Activated naive CD4-positive, alpha-beta T cell treated with anti-CD3 and anti-CD28 coated beads, Interleukin-2, amount 50 U/mL, for 16 hours (primary cell): ENCODE data around the gene PRCD.
"Not testable (repeated sequence)": the region's sequence is repeated elsewhere in the genome, so short reads cannot be mapped to it uniquely, and the experiment has no call there.

Source experiments
- DNase-seq: peaks from one replicate; pipeline ENCODE4 v3.0.0-alpha.2; 2020

Gene PRCD

DNA sequence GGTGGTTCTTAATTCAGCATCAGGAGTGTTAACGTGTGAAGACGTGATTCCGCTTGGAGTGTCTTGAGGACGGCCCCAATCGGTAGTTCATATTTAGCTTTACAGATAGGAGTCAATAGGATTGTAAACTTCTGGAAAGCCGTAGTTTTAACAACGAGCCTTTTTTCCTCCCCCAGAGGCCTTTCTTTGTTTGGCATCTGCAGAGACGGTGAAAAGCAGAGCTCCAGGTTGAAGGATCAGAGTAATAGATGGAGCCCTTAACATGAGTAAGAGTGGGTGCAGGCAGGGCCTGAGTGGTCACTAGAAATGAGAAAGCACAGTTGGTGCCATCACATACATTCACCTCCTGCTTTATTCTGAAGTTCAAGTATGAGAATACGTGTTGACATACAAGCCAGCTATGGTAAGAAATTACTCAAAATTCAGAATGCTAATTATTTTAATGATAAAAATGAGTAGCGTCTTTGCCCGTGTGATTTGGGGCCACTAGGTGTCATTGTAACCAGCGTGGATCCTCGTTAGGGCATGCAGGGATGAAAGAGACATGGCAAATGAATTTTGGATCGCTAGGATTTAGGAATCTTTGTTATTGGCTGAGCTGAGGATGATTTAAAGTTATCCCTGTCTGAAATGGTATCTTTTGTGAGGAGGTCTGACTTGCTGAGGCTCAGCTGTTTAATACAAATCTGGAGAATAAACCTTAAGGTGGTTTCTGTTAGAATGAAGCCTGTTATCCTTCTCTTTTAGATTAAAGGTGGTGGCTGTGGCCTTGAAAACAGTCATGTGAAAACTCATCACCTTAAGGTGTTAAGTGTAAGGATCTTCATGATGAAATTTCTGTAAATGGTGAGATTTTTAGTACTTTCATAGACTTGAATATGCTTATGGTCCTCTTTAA, 18.6 kb downstream of the PRCD start:
- DNase-seq: no peak

DNA sequence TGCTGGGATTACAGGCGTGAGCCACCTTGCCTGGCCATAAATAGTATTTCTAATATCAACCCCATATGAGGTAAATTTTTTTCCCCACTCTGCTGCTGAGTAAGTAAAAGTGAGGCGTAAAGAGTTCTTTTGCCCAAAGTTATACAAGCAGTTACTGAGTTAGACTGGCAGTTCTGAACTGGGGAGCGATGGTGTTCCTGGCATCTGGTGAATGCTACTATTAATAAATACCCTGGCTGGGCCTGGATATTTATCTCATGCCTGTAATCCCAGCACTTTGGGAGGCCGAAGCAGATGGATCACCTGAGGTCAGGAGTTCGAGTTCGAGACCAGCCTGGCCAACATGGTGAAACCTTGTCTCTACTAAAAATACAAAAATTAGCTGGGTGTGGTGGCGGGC, 19.6 kb downstream of the PRCD start:
- not testable (repeated sequence) for DNase-seq

DNA sequence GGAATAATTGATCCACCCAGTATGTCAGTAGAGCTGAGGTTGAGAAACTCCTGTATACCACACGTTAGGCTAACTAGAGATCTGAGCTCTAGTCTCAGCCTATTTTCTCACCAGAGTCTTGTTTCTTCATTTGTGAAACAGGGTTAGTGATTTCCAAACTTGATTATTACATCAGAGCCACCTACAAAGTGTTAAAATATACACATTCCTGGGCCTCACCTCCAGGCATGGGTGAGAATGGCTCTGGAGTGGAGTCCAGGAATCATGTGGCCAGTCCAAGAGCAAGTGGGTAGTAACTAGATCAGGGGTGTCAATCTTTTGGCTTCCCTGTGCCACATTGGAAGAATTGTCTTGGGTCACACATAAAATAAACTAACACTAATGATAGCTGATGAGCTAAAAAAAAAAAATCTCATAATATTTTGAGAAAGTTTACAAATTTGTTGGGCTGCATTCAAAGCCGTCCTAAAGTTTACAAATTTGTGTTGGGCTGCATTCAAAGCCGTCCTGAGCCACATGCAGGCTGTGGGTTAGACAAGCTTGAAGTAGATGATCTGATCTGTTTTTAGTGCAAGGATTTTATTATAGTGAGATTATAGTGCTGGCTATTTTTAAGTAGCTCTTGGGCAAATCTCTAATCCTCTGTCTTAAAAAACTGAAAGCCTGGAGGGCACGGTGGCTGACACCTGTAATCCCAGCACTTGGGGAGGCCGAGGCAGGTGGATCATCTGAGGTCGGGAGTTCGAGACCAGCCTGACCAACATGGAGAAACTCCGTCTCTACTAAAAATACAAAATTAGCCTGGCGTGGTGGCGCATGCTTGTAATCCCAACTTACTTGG, 20.4 kb downstream of the PRCD start:
- DNase-seq: no peak

DNA sequence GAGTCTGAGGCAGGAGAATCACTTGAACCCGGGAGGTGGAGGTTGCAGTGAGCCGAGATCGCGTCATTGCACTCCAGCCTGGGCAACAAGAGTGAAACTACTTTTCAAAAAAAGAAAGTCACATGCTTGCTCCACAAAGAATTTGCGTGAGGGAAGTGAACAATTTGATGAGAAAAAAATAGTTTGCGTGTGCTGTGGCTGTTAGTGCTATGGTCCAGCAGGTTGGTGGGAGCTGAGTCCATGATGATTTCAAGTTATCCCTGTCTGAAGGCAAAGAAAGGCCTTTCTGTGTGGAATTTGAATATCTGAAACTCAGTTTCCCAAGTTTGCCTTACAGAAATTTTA, 21.0 kb downstream of the PRCD start:
- DNase-seq: no peak

DNA sequence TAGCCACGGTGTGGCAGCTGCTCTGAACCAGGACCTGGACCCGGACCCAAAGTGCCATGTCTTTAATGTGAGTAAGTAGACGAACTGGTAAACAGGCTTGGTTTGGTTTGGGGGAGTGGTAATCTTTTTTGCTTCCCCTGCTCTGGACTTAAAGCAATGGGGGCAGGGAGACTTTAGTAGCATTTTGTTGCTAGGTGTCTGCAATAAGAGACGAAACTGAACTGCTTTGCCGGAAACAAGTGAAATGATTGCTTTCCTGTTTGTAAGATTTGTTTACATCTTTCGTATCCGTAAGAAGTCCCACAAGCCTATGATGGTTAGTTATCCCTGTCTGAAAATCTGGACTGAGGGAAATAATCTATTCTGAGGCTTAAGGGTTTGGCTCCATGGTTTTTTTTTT, 21.5 kb downstream of the PRCD start:
- no peak for DNase-seq

DNA sequence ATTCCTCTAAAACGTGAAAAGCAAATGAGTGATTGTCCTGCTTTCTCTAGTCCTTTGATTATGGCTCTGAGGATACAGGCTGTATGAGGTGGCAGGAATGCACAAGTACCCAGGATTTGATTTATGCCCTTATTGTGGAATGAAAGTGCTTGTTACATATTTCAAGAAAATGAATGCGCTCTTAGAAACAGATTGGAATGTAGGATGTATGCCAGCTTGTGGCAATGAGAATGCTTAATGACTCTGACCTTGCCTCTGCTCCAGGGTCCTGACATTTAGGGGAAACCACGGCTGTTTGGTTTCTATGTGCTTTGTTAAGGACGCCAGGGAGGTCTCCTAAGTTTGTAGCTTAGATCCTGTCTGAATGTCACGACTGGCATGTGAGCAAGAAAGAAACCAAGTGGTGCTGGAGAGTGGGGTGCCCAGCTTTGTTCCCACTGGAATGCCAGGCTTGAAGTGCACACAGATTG, 22.0 kb downstream of the PRCD start:
- DNase-seq: no peak

DNA sequence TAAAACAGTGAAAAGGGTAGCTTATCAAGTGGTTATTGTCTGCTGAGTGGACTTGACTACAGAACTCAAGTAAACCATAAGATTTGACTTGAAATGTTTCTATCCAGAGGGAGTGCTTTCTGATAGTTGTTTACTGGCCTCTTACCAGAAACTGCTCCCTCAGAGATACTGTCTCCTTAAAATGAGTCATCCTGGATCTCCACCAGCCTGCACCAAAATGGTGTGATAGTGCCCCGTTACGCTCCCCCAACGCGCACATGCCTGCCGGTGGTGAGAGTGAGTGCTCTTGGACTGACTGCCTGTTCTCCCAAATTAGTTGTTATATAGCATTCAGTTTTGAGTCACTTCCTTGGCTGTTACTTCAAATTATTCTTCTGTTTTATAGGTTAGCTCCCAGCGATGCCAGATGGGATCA, 22.9 kb downstream of the PRCD start:
- DNase-seq: no peak

DNA sequence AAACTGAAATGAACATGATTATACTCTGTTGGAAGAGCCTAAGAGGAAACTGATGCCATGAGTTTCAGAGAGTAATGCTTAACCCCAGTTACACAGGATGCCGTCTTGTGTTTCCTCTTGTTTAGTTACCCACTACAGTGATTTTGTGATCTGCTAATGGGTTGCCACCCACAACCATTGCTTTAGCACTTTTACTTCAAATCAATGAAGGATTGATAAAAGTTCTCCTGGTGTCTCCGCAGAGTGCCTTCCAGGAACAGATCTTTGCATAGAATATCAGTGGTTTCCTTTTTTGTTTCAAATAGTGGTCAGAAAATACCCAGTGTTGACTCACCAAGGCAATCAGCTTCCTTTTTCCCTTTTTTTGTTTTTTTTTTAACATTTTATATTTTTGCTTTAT, 23.5 kb downstream of the PRCD start:
- not testable (repeated sequence) for DNase-seq

DNA sequence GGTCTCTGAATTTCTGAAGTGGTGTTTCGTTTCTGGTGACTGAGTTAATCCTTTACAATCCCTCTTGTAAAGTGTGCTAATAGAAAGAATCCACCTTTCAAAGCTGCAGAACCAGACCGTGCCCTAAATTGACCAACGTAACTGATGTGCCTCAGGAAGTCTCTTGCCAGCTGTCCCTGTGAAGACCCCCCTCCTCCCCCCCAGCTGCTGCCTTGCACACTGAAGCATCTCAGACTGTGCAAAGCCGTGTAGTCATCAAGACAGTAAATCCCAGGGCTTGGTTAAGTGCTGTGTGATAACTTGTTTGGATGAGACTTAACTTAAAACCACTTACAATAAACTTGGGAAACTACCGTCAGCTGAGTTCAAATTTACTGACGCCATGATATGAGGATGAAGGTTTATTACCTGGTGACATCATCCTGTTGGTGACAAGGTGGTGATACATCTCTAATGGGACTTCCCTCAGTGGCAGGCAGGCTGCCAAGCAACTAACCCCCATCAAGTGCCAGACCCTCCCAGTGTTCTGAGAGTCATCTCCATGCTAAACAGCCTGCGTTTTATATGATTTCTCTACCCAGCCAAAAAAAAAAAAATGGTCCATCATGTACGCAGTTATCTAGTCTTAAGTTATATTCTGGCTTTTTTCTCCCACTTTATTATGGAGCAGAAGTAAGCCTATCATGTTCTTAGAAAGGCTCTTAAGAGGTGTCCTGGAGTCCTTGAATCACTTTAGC, 25.3 kb downstream of the PRCD start:
- peak; percentile 56 for DNase-seq

DNA sequence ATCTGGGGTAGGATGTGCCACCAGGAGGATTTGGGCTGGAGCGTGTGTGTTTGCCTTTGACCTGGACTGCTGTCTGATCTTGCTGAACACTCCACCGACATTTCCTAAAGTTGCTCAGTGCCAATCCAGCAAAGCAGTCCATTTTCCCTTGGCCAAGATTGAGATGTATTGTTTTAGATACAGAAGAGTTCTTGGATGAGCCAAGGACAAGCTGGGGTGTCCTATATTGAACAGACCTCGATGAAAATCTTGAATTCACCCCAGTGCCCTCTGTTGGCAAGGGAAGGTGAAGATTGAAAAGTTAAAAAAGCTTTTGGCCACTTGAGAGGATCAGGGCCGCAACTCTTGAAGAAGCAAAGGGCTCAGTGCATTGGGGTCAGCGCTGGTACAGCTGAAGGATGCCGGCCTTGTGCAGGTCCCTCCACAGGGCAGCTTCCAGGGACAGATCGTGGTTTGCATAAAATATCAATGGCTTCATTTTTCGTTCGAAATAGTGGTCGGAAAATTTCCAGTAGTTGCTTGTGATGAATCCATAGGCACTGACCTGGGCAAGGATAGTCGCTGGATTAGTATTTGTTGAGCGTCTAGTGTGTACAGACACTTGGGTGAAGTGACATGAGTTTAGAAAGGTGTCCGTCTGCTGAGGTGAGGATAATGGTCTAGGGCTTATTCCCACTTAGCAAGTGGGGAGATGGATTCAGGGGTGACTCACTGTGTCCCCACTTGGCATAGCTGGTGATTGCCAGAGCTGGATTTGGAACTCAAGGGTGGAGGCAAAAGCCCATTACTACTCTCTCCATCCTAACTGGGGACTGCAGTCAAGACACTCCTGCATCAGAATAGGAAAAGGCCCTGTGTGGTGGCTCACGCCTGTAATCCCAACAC, 26.1 kb downstream of the PRCD start:
- DNase-seq: no peak

DNA sequence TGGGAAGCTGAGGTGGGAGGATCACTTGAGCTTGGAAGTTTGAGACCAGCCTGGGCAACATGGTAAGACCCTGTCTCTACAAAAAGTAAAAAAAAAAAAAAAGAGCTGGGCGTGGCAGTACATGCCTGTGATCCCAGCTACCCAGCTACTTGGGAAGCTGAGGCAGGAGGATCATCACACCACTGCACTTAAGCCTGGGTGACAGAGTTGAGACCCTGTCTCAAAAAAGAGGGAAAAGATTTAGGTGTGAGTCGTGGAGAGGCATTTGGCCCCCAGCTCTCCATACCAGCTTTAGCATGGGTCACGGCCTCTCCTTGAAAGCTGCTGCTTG, 26.7 kb downstream of the PRCD start:
- no peak for DNase-seq

DNA sequence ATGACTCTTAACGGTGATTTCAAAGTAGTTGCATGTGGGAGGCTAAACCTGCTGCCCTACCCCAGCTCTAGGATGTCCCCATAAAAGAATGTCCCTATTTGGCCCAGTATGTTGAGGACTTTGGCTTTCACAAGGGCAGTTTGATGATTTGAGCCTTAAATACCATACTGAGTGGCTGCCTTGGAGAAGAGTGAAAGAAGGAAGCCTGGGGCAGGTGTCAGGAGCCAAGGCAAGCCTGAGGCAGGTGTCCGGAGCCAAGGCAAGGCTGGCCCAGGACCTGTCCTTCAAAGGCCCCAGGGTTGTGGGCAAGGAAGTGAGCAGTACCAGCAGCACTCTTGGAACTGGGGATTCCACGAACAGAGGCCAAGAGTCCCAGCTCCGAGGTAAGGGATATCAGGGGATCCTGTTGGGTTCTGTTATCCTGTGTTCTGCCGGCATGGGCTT, 27.2 kb downstream of the PRCD start:
- no peak for DNase-seq

DNA sequence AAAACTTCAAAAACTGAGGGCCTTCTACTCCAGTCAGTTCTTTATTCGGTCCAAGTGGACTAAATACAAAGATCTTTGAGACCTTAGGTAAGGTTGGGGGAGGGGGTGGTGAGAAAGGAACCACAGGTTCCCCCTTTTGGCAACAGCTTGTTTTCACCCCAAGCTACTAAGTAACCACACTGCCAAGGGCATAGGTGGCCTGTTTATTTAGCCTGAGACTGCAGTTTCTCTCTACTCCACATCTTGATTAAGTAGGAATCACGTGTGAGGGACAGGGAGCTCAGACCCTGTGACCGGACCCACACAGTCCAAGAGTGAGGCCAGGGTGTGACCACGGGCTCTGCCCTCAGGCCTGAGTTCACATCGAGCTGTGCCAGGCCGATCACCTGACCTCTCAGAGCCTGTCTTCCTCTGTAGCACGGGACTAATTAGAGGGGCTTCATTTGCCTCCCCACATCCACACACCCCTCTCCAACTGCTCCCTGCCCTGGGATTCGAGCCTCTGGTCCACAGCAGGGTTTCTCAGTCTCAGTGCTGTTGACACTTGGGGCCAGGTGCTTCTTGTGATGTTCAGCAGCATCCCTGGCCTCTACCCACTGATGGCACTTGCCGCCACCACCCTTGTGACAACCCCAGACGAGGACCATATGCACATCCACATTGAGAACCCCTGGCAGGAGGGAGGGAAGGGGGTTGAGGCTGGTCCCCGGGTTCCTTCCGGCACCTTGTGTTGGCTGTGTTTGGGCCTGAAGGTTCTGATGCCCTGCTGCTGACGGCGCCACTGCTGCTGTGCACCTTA, 28.0 kb downstream of the PRCD start:
- no peak for DNase-seq

DNA sequence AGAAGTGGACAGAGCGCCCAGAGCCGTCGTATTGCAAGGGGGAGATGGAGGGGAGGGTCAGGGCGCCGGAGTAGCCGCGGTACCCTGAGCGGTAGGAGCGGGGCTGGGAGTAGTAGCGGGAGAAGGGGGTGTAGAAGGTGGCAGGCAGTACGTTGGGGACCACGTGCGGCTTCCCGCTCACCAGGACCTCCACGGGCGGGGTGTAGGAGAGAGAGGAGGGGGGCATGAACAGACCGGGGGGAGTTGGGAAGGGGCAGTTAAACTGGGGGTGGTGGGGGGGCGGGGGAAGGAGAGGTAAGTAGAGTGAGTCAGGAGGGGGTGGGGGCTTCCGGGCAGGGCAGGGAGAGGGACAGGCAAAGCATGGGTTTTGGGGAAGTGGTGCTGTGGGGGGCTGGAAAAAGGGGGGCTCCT, 29.0 kb downstream of the PRCD start:
- DNase-seq: no peak

DNA sequence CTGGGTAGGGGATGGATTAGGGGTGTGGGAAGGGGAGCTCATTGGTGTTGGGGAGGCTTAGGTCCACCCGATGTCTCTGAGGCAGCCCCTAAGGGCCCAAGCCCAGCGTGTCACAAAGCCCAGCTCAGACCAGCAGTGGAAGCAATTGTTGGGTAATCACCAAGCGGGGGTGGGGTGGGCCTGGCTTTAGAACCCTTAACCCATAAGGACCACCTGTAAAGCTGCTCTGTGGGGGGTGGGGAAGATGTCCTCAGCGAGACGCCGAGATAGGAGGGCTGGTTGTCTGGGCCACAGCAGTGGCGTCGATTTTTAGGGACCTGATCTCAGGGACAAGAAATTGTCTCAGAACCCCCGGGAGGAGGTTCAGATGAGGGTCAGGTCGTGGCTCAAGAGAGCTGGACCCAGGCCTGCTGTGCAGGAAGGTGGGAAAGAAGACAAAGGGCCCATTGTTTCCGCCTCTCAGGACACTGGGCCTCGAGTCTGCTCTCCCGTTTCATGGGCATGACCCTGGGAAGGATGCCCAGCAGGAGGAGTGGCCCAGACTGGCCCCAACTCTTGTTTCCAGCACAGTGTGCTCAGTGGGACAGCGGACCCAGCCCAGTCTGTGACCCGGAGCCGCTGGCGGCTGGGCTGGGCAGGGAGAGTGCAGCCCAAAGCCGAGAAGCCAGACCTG, 29.9 kb downstream of the PRCD start:
- no peak for DNase-seq

DNA sequence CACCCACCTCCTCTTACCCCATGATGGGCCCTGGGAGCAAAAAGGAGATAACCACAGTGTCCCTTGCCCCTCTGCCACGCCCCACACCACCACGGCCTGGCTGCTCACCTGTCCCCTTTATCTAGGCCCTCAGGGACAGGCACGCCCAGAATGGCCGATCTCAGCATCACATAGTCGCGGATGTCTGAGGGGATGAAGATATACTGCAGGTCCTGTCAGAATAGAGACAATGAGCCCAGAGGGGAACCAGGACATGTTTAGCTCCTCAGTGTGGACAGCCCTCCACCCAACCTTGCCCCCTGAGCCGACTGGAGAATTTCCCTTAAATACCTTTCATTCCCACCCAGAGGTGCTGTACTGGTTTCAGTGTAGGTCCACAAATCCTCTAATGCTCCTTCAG, 30.6 kb downstream of the PRCD start:
- no peak for DNase-seq

DNA sequence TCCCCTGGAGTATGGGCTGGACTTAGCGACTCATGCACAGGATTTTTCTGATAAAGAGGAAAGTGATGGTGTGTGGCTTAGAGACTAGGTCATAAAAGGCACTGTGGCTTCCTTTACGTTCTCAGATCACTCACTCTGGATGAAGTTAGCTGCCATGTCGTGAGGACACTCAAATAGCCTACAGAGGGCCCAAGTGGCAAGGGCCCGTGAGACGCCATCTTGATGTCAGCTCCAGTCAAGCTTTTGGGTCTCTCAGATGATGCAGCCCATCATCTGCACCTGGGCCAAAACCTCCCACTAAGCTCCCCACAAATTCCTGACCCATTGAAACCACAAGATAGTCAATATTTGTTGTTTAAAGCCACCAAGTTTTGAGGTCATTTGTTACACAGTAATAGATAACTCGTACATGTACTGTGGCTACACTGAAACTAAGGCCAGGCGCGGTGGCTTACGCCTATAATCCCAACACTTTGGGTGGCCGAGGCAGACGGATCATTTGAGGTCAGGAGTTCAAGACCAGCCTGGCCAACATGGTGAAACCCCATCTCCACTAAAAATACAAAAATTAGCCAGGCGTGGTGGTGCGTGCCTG, 31.1 kb downstream of the PRCD start:
- no peak for DNase-seq

DNA sequence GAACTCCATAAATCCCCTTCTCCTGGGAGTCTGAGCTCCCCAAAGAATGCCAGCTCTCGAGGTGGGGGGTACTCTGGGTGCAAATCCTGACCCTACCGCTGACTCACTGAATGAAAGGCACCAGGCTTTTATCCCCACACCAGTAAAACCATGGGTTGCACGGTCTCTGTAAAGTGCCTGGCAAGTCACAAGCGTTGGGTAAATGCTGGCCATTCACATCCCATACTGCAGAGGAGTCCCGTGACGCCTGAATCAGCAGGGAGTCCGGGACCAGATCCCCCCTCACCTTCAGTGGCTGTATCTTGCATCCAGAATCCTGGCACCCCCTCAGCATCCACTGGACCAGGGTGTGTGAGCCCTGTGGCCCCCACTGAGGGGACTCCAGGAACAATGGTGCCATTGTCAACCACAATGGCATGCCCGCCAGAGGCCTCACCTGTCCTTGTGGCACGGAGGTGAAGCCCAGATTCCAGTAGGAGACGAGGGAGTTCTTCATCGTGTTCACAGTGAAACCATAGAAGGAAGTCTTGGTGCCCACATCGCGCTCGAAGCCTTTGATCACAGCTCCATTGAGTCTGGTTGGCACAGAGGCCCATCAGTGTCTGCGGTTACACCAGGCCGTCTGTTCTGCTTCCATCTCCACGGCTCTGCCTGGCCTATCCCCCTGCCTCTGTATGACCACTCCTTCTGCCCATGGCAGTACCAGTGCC, 32.5 kb downstream of the PRCD start:
- no peak for DNase-seq

DNA sequence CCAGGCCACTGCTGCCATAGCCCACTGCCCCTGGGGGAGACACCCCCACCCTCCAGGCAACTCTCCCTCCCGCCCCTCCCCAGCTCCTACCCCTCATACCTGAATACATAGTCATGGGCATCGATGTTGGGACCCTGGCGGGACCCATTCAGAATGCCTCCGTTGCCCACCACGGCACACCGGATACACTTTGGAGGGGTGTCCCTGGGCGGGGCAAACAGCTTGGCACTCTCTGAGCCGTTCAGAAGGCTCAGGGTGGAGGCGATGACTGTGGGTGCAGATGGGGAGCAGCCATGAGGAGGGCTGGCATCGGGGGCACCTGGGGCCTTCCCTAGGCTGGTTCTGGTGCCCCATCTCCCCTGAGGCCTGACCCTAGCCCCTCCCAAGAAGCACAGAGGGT, 33.3 kb downstream of the PRCD start:
- no peak for DNase-seq

DNA sequence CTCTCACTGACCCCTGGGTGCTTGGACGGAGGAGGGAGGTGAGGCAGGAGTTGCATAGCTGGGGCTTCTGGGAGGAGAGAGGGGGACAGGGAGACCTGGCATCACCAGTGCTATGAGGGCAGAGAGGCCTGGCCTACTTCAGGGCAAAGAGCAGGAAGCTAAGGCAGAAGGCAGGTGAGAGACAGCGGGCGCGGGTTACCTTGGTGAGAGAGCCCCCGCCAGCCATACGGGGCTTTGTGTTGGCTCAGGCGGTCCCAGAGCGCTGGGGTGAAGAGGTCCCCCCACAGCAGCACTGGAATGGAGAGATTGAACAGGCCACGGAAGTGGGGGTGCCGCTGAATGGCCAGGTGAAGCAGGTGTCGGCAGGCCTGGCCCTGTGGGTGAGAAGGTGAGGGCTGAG, 34.3 kb downstream of the PRCD start:
- no peak for DNase-seq
